Neuronal stem cell (in vitro differentiated cells): Measurements from ENCODE around the gene FMN1.

Source experiments
- DNase-seq: peaks from one replicate; pipeline ENCODE4 v3.0.0-alpha.2; 2013; ENCODE audit warnings: low spot score
- H2AFZ ChIP-seq: one replicate; pipeline ENCODE4 v1.6.1; 2013; ENCODE audit warnings: mild to moderate bottlenecking, low read length, inconsistent platforms
- H2AK5ac ChIP-seq: 2 replicates; pipeline ENCODE4 v1.6.1; 2013; ENCODE audit warnings: low read depth, mild to moderate bottlenecking, inconsistent platforms, low read length, moderate library complexity, mixed read lengths
- H2BK120ac ChIP-seq: 2 replicates; pipeline ENCODE4 v1.6.1; 2013; ENCODE audit warnings: low read depth, mild to moderate bottlenecking, inconsistent platforms, low read length, moderate library complexity, mixed read lengths
- H2BK12ac ChIP-seq: one replicate; pipeline ENCODE4 v1.6.1; 2013; ENCODE audit warnings: low read length, inconsistent platforms
- H2BK15ac ChIP-seq: 2 replicates; pipeline ENCODE4 v1.6.1; 2013; ENCODE audit warnings: mild to moderate bottlenecking, low read length, inconsistent platforms, mixed read lengths
- H2BK5ac ChIP-seq: one replicate; pipeline ENCODE4 v1.6.1; 2013; ENCODE audit warnings: inconsistent platforms, mild to moderate bottlenecking, low read length, moderate library complexity
- H3K14ac ChIP-seq: one replicate; pipeline ENCODE4 v1.6.1; 2013; ENCODE audit warnings: low read length, inconsistent platforms
- H3K18ac ChIP-seq: 2 replicates; pipeline ENCODE4 v1.6.1; 2013; ENCODE audit warnings: low read length, inconsistent platforms
- H3K23ac ChIP-seq: 2 replicates; pipeline ENCODE4 v1.6.1; 2013; ENCODE audit warnings: low read depth, mild to moderate bottlenecking, mixed read lengths, low read length, inconsistent platforms; ENCODE audit not compliant: poor library complexity
- H3K27ac ChIP-seq: replicated peaks from 3 replicates; pipeline ENCODE4 v1.5.1; 2013; ENCODE audit warnings: low read length, inconsistent platforms
- H3K27me3 ChIP-seq, 3 experiments: 2 replicates each; pipeline ENCODE4 v1.6.1; 2013; ENCODE audit warnings: low read length in 3 of 3, mild to moderate bottlenecking in 2 of 3, inconsistent platforms in 1 of 3, low read depth in 1 of 3, mixed read lengths in 1 of 3, moderate library complexity in 1 of 3; ENCODE audit not compliant: control insufficient read depth in 3 of 3, insufficient read depth in 3 of 3
- H3K36me3 ChIP-seq, 2 donors: replicated peaks in 1 of 2; 2 replicates each; pipeline ENCODE4 v1.6.1; 2013; ENCODE audit warnings: low read length in 2 of 2; ENCODE audit not compliant: control insufficient read depth in 2 of 2, insufficient read depth in 2 of 2
- H3K4ac ChIP-seq: 2 replicates; pipeline ENCODE4 v1.6.1; 2013; ENCODE audit warnings: inconsistent platforms, mild to moderate bottlenecking, low read length, moderate library complexity
- H3K4me1 ChIP-seq, 2 donors: 1 replicate in 1 of 2; 2 replicates in 1 of 2; pipeline ENCODE4 v1.6.1; 2013; ENCODE audit warnings: low read length in 2 of 2, low read depth in 1 of 2; ENCODE audit not compliant: control insufficient read depth in 2 of 2, insufficient read depth in 1 of 2
- H3K4me2 ChIP-seq: one replicate; pipeline ENCODE4 v1.6.1; 2013; ENCODE audit warnings: mild to moderate bottlenecking, low read length, inconsistent platforms; ENCODE audit not compliant: insufficient read depth, poor library complexity, severe bottlenecking
- H3K4me3 ChIP-seq, 2 donors: 2 replicates each; pipeline ENCODE4 v1.5.1; 2013; ENCODE audit warnings: low read length in 2 of 2, mild to moderate bottlenecking in 2 of 2, inconsistent platforms in 1 of 2, moderate library complexity in 1 of 2
- H3K79me1 ChIP-seq: one replicate; pipeline ENCODE4 v1.6.1; 2013; ENCODE audit warnings: low read depth, mild to moderate bottlenecking, inconsistent platforms, low read length, moderate library complexity
- H3K9ac ChIP-seq: one replicate; pipeline ENCODE4 v1.6.1; 2013; ENCODE audit warnings: mild to moderate bottlenecking, low read depth, low read length, inconsistent platforms; ENCODE audit not compliant: poor library complexity
- H3K9me3 ChIP-seq, 2 donors: replicated peaks in 1 of 2; 2 replicates each; pipeline versions ENCODE3 to v1.6.1; 2013; ENCODE audit warnings: low read length in 2 of 2, mild to moderate bottlenecking in 2 of 2, inconsistent platforms in 1 of 2, low read depth in 1 of 2, mixed read lengths in 1 of 2, moderate library complexity in 1 of 2; ENCODE audit not compliant: control insufficient read depth in 2 of 2, insufficient read depth in 1 of 2
- H4K8ac ChIP-seq: one replicate; pipeline ENCODE4 v1.6.1; 2013; ENCODE audit warnings: low read depth, mild to moderate bottlenecking, inconsistent platforms, low read length, moderate library complexity
- H4K91ac ChIP-seq: one replicate; pipeline ENCODE4 v1.6.1; 2013; ENCODE audit warnings: low read length, low read depth, mild to moderate bottlenecking, inconsistent platforms; ENCODE audit not compliant: poor library complexity
- WGBS, 2 donors: extraction: QIAGEN DNeasy Blood & Tissue Kit; methylation state at CpG; one replicate each; pipeline ENCODE4 v1.1.7; 2013; ENCODE audit warnings: missing lambda C conversion rate in 2 of 2, mixed read lengths in 1 of 2; ENCODE audit not compliant: insufficient read length in 2 of 2, insufficient replicate concordance in 1 of 2; ENCODE audit errors: extremely low coverage in 2 of 2; 5-methylcytosine and 5-hydroxymethylcytosine counted together

The FMN1 gene

GRCh38 chr15:32766101-32766500, 428.4 kb downstream of the FMN1 start:
- Histone ChIP-seq H4K8ac (no peak overlapping the region), H3K23ac (no peak overlapping the region), H3K18ac (no peak overlapping the region), H3K14ac (no peak overlapping the region), H3K4ac (no peak overlapping the region), H2AK5ac (no peak overlapping the region), H2BK120ac (no peak overlapping the region), H3K9me3 (no peaks in the 10 kb centered on the region), H2AFZ (no peak overlapping the region), H2BK5ac (no peak overlapping the region), H3K4me3 (no peak overlapping the region), H2BK15ac (no peak overlapping the region), H2BK12ac (no peak overlapping the region), H3K27ac (no peak overlapping the region), H3K36me3 (no peaks in the 10 kb centered on the region), H3K27me3 (no peaks in the 10 kb centered on the region), H3K4me2 (no peak overlapping the region), H3K4me1 (no peaks in the 10 kb centered on the region), H3K9ac (no peak overlapping the region), H3K79me1 (no peaks in the 10 kb centered on the region), H4K91ac (no peak overlapping the region)
- WGBS, 2 donors: no CpG with 5 or more reads among the region's 3 CpGs
- no peak for DNase-seq

GRCh38 chr15:32765236-32765635, 429.3 kb downstream of the FMN1 start:
- no peaks in the 10 kb centered on the region for H3K4me1 ChIP-seq
- H3K4me2 ChIP-seq: no peak overlapping the region
- no peak overlapping the region for H3K9ac ChIP-seq
- no CpG with 5 or more reads among the region's 4 CpGs for WGBS, 2 donors
- no peaks in the 10 kb centered on the region for H3K36me3 ChIP-seq
- no peak overlapping the region for H2BK120ac ChIP-seq
- no peak overlapping the region for H3K14ac ChIP-seq
- H2BK15ac ChIP-seq: no peak overlapping the region
- no peak overlapping the region for H3K18ac ChIP-seq
- H2BK12ac ChIP-seq: no peak overlapping the region
- H2BK5ac ChIP-seq: no peak overlapping the region
- no peak for DNase-seq
- H4K91ac ChIP-seq: no peak overlapping the region
- H3K9me3 ChIP-seq: no peaks in the 10 kb centered on the region
- H3K27ac ChIP-seq: no peak overlapping the region
- H3K4ac ChIP-seq: no peak overlapping the region
- H3K4me3 ChIP-seq: no peak overlapping the region
- H3K27me3 ChIP-seq: no peaks in the 10 kb centered on the region
- no peak overlapping the region for H2AK5ac ChIP-seq
- no peak overlapping the region for H2AFZ ChIP-seq
- H3K79me1 ChIP-seq: no peaks in the 10 kb centered on the region
- no peak overlapping the region for H4K8ac ChIP-seq
- H3K23ac ChIP-seq: no peak overlapping the region

GRCh38 chr15:32763295-32763694, 431.2 kb downstream of the FMN1 start:
- H3K79me1 ChIP-seq: no peaks in the 10 kb centered on the region
- H3K4me1 ChIP-seq: no peaks in the 10 kb centered on the region
- no peak overlapping the region for H3K27ac ChIP-seq
- H3K14ac ChIP-seq: no peak overlapping the region
- H2BK12ac ChIP-seq: no peak overlapping the region
- no peaks in the 10 kb centered on the region for H3K9me3 ChIP-seq
- DNase-seq: no peak
- WGBS, 2 donors: no CpG with 5 or more reads among the region's 1 CpG
- H3K4me2 ChIP-seq: no peak overlapping the region
- H3K9ac ChIP-seq: no peak overlapping the region
- no peak overlapping the region for H3K4me3 ChIP-seq
- H3K4ac ChIP-seq: no peak overlapping the region
- no peak overlapping the region for H2BK5ac ChIP-seq
- H3K18ac ChIP-seq: no peak overlapping the region
- H4K8ac ChIP-seq: no peak overlapping the region
- H2BK120ac ChIP-seq: no peak overlapping the region
- H3K36me3 ChIP-seq: no peaks in the 10 kb centered on the region
- no peak overlapping the region for H2BK15ac ChIP-seq
- H2AK5ac ChIP-seq: no peak overlapping the region
- H3K23ac ChIP-seq: no peak overlapping the region
- H3K27me3 ChIP-seq: peaks cover 0 to 3% (median 0%) of the 10 kb centered on the region in 3 experiments
- H4K91ac ChIP-seq: no peak overlapping the region
- H2AFZ ChIP-seq: no peak overlapping the region

GRCh38 chr15:32757426-32757825, 437.1 kb downstream of the FMN1 start:
- Histone ChIP-seq H2AK5ac (no peak overlapping the region), H4K8ac (no peak overlapping the region), H2BK15ac (no peak overlapping the region), H3K4me3 (no peak overlapping the region), H3K4ac (no peak overlapping the region), H3K9me3 (no peaks in the 10 kb centered on the region), H3K14ac (no peak overlapping the region), H3K36me3 (no peaks in the 10 kb centered on the region), H3K27me3 (peaks cover 0 to 3% (median 0%) of the 10 kb centered on the region in 3 experiments), H2BK120ac (no peak overlapping the region), H3K27ac (no peak overlapping the region), H3K4me2 (no peak overlapping the region), H4K91ac (no peak overlapping the region), H3K18ac (no peak overlapping the region), H2BK5ac (no peak overlapping the region), H2BK12ac (no peak overlapping the region), H3K23ac (no peak overlapping the region), H3K9ac (no peak overlapping the region), H3K79me1 (no peaks in the 10 kb centered on the region), H2AFZ (no peak overlapping the region), H3K4me1 (no peaks in the 10 kb centered on the region)
- WGBS, 2 donors: no CpG with 5 or more reads among the region's 2 CpGs
- DNase-seq: no peak
